Measurements from ENCODE around the gene SRCAP. TPM values are rescaled to one million over a fixed set of nuclear protein-coding genes. Genes with fewer than 3 reads are reported as not detected.

The SRCAP gene
- total RNA-seq, 2 experiments from 2014 or later: 70.8 to 73.5 TPM

- CTCF ChIA-PET: interaction anchor here (0.6 to 1.0 kb wide), 2 partner anchors 93 to 228 kb away, joined by 3 read pairs; no protein-coding TSS in a partner anchor
- POLR2A ChIA-PET: no interaction called here
Observed at GRCh38 chr16:30721167-30721566, 22.2 kb downstream of the SRCAP start.

DNA sequence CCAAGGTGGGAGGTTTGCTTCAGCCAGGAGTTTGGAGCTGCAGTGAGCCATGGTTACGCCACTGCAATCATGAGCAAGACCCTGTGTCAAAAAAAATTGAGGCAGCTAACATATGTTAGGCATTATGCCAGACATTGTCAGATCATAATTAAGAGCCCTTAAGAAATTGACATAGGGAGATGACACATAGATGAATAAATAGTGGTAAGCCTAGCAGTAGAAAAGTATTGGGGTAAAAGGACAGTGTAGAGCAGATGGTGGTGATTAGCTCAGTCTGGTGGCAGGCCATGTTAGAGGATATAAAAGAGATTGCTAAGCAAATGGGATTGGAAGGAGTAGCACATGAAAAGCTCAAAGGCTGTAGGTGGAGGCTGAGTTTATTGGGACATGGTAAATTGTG, 22.6 kb downstream of the SRCAP start:
- ChIA-PET POLR2A (no interaction called here), CTCF (interaction anchor here (0.6 to 1.0 kb wide), 3 partner anchors 19 to 228 kb away, joined by 3 read pairs; no protein-coding TSS in a partner anchor)

GRCh38 chr16:30722443-30722842, 23.5 kb downstream of the SRCAP start:
- POLR2A ChIA-PET: no interaction called here

GRCh38 chr16:30722916-30723315, 23.9 kb downstream of the SRCAP start:
- POLR2A ChIA-PET: no interaction called here
- CTCF ChIA-PET: no interaction called here

More at GRCh38 chr16:30722443-30722842, 23.5 kb downstream of the SRCAP start:
- CTCF ChIA-PET: interaction anchor here (0.8 kb wide), 1 partner anchor 20 kb away, joined by 3 read pairs; no protein-coding TSS in a partner anchor

DNA sequence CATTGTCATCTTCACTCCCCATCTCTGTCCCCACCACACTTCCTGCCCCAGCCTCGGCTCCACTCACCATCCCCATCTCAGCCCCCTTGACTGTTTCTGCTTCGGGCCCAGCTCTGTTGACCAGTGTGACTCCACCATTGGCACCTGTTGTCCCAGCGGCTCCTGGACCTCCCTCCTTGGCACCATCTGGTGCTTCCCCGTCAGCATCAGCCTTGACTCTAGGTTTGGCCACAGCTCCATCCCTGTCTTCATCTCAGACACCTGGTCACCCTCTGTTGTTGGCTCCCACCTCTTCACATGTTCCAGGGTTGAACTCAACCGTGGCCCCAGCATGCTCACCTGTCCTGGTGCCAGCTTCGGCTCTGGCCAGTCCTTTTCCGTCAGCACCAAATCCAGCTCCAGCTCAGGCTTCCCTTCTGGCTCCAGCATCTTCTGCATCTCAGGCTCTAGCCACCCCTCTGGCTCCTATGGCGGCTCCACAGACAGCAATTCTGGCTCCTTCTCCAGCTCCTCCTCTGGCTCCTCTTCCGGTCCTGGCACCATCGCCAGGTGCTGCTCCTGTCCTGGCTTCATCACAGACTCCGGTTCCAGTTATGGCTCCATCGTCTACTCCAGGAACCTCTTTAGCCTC, 24.9 kb downstream of the SRCAP start:
- ChIA-PET POLR2A (interaction anchor here (0.9 kb wide), 1 partner anchor 13 kb away, joined by 3 read pairs; no protein-coding TSS in a partner anchor), CTCF (interaction anchor here (0.6 kb wide), 1 partner anchor 70 kb away, joined by 3 read pairs; no protein-coding TSS in a partner anchor)

- ChIA-PET POLR2A (interaction anchor here (0.7 kb wide), 1 partner anchor 10 kb away, joined by 3 read pairs; no protein-coding TSS in a partner anchor), CTCF (interaction anchor here (0.6 to 0.8 kb wide), 2 partner anchors 30 to 71 kb away, joined by 3 read pairs; no protein-coding TSS in a partner anchor)
Observed at GRCh38 chr16:30724641-30725417, 25.9 kb downstream of the SRCAP start.

DNA sequence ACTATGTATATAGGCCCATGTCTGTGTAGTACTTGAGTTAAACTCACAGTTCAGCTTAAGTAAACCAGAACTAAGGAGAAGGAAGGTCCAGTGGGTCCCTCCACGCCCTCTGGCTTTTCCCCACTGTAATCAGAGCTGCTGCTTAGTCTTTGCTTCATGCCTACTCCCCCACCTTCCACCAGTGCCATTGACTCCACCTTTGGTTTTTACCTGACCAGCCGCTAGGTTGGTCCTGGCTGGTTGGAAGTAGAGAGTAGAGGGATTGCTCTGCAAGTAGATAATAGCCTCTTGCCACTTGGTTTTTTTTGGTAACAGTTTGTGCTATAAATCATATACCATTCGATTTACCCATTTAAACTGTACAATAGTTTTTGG, 26.4 kb downstream of the SRCAP start:
- ChIA-PET POLR2A (interaction anchor here (0.7 kb wide), 1 partner anchor 9 kb away, joined by 3 read pairs; no protein-coding TSS in a partner anchor), CTCF (interaction anchor here (0.8 kb wide), 1 partner anchor 30 kb away, joined by 3 read pairs; no protein-coding TSS in a partner anchor)

DNA sequence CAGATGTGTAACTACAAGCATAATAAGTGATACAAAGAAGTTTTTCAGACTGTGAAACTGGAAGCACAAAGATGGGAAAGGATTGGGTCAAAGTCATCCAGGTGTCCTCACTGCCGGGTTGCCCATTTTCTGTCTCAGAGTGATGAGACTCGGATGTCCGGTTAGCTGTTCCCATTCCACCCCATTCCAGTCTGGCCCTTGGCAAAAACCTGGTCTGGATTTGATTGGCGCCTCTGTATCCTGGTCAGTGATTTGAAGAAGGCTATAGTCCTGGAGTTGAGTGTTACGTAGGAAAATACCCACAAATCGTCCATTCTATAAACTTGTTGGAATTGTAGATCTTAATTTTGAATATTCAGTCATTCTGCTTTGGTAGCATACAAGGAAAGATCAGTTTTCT, 29.4 kb downstream of the SRCAP start:
- CTCF ChIA-PET: no interaction called here
- POLR2A ChIA-PET: no interaction called here

DNA sequence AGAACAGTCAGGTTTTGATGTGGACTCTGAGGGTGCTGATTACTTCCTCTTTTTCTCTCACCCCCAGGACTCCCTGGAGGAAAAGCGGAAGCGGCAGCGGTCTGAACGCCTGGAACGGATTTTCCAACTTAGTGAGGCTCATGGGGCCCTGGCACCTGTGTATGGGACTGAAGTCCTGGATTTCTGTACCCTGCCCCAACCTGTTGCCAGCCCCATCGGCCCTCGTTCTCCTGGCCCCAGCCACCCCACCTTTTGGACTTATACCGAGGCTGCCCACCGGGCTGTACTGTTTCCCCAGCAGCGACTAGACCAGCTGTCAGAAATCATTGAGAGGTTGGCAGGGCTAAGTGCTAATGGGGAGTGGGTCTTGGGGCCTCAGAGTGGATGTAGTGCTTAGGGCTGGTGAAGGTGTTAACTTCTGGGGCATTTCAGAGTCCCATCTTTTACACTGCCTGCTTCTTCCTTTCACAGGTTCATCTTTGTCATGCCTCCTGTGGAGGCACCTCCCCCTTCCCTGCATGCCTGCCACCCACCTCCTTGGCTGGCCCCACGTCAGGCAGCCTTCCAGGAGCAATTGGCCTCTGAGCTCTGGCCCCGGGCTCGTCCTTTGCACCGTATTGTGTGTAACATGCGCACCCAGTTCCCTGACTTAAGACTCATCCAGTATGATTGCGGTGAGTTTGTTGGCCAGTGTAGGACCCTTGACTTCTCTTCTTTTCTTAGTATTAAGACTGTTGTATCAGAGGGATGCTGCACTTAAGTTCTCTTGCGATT, 30.1 kb downstream of the SRCAP start:
- ChIA-PET CTCF (interaction anchor here (0.8 kb wide), 1 partner anchor 95 kb away, joined by 4 read pairs; no protein-coding TSS in a partner anchor), POLR2A (no interaction called here)

GRCh38 chr16:30731411-30731810, 32.4 kb downstream of the SRCAP start:
- ChIA-PET CTCF (no interaction called here), POLR2A (interaction anchor here (0.5 to 0.6 kb wide), 2 partner anchors 252 to 259 kb away, joined by 3 to 9 read pairs; no protein-coding TSS in a partner anchor)

DNA sequence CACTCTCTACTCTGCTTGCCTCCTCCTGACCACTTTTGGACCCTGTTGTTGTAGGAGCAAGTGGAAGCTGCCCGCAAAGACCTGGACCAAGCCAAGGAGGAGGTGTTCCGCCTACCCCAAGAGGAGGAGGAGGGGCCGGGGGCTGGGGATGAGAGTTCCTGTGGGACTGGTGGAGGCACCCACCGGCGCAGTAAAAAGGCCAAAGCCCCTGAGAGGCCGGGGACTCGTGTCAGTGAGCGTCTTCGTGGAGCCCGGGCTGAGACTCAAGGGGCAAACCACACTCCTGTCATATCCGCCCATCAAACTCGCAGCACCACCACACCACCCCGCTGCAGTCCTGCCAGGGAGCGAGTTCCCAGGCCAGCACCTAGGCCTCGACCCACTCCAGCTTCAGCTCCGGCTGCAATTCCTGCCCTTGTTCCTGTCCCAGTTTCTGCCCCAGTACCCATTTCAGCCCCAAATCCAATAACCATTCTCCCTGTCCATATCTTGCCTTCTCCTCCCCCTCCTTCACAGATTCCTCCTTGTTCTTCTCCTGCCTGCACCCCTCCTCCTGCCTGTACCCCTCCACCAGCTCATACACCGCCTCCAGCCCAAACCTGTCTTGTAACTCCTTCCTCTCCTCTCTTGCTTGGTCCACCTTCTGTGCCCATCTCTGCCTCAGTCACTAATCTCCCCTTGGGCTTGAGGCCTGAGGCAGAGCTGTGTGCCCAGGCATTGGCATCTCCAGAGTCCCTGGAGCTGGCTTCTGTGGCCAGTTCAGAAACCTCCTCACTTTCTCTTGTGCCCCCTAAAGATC, 38.2 kb downstream of the SRCAP start:
- CTCF ChIA-PET: interaction anchor here (0.5 kb wide), 1 partner anchor 104 kb away, joined by 4 read pairs; no protein-coding TSS in a partner anchor
- POLR2A ChIA-PET: interaction anchor here (0.8 kb wide), 1 partner anchor 14 kb away, joined by 3 read pairs; no protein-coding TSS in a partner anchor

DNA sequence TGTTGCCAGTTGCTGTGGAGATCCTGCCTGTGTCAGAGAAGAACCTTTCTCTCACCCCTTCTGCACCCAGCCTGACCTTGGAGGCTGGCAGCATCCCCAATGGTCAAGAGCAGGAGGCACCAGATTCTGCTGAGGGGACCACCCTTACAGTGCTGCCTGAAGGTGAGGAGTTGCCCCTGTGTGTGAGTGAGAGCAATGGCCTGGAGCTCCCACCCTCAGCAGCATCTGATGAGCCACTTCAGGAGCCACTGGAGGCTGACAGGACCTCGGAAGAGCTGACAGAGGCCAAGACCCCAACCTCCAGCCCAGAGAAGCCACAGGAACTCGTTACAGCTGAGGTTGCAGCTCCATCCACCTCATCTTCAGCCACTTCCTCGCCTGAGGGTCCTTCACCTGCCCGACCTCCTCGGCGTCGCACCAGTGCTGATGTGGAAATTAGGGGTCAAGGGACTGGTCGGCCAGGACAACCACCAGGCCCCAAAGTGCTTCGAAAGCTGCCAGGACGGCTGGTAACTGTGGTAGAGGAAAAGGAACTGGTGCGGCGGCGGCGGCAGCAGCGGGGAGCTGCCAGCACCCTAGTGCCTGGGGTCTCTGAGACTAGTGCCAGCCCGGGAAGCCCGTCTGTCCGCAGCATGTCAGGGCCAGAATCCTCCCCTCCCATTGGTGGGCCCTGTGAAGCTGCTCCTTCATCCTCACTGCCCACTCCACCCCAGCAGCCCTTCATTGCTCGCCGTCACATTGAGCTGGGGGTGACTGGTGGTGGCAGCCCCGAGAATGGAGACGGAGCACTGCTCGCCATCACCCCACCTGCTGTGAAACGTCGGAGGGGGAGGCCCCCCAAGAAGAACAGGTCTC, 39.0 kb downstream of the SRCAP start:
- POLR2A ChIA-PET: no interaction called here
- CTCF ChIA-PET: no interaction called here

GRCh38 chr16:30738984-30739951, 40.3 kb downstream of the SRCAP start:
- ChIA-PET POLR2A (no interaction called here), CTCF (interaction anchor here (0.6 kb wide), 1 partner anchor 45 kb away, joined by 3 read pairs; no protein-coding TSS in a partner anchor)

GRCh38 chr16:30740364-30741251, 41.6 kb downstream of the SRCAP start:
- ChIA-PET POLR2A (no interaction called here), CTCF (interaction anchor here (0.6 kb wide), 2 partner anchors 47 to 63 kb away, joined by 3 read pairs; no protein-coding TSS in a partner anchor)

GRCh38 chr16:30741461-30741914, 42.5 kb downstream of the SRCAP start:
- ChIA-PET POLR2A (no interaction called here), CTCF (no interaction called here)

DNA sequence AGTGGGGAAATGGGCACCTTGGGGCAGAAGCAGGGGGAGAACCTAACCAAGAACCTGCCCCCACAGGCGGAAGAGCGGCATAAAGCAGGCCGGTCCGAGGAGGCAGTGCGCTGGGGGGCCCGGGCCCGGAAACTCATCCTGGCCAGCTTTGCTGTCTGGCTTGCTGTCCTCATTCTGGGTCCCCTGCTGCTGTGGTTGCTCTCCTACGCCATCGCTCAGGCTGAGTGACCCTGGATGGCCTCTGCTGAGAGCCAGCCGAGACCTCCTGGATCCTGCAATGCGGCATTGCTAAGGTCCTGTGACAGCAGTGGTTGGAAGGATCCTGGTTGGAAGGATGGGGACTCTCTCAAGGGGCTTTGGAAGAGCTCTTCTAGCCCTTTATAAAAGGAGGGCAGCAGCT, 44.7 kb downstream of the SRCAP start:
- ChIA-PET CTCF (no interaction called here), POLR2A (no interaction called here)

Data from activated CD8-positive, alpha-beta memory T cell treated with anti-CD3 and anti-CD28 coated beads for 36 hours (primary cell).